Measurements from ENCODE around the gene LENEP.

GRCh38 chr1:155042789-155043188 lies 49.4 kb downstream of the LENEP start:
- TF ChIP-seq, protein P1, sequence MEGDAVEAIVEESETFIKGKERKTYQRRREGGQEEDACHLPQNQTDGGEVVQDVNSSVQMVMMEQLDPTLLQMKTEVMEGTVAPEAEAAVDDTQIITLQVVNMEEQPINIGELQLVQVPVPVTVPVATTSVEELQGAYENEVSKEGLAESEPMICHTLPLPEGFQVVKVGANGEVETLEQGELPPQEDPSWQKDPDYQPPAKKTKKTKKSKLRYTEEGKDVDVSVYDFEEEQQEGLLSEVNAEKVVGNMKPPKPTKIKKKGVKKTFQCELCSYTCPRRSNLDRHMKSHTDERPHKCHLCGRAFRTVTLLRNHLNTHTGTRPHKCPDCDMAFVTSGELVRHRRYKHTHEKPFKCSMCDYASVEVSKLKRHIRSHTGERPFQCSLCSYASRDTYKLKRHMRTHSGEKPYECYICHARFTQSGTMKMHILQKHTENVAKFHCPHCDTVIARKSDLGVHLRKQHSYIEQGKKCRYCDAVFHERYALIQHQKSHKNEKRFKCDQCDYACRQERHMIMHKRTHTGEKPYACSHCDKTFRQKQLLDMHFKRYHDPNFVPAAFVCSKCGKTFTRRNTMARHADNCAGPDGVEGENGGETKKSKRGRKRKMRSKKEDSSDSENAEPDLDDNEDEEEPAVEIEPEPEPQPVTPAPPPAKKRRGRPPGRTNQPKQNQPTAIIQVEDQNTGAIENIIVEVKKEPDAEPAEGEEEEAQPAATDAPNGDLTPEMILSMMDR (conservative IDR thresholded peaks at IDR 0.05; ENCODE audit: low read length), result no peak
- no peak for TF ChIP-seq EZH2phosphoT487 (IDR thresholded peaks at IDR 0.05; ENCODE audit: borderline replicate concordance, low read depth, low read length)
